Osteocyte (in vitro differentiated cells): Measurements from ENCODE around the gene DLG5. TPM values are rescaled to one million over a fixed set of nuclear protein-coding genes. Genes with fewer than 3 reads are reported as not detected.

ENCODE experiments used
- DNase-seq: peaks from one replicate; pipeline ENCODE4 v3.0.0; 2021; ENCODE audit warnings: mixed read lengths; ENCODE audit not compliant: unreplicated experiment; ENCODE audit errors: extremely low spot score
- H3K27ac Mint-ChIP-seq: one replicate; pipeline ENCODE4 v1.8.0; 2021; ENCODE audit warnings: mild to moderate bottlenecking, mixed read lengths; ENCODE audit not compliant: unreplicated experiment
- H3K27me3 Mint-ChIP-seq: one replicate; pipeline ENCODE4 v1.8.0; 2021; ENCODE audit warnings: mixed read lengths; ENCODE audit not compliant: unreplicated experiment
- H3K36me3 Mint-ChIP-seq: one replicate; pipeline ENCODE4 v1.8.0; 2021; ENCODE audit warnings: mixed read lengths; ENCODE audit not compliant: unreplicated experiment
- H3K4me1 Mint-ChIP-seq: one replicate; pipeline ENCODE4 v1.8.0; 2021; ENCODE audit warnings: mixed read lengths; ENCODE audit not compliant: unreplicated experiment
- H3K4me3 Mint-ChIP-seq: one replicate; pipeline ENCODE4 v1.8.0; 2021; ENCODE audit warnings: mild to moderate bottlenecking, moderate library complexity, mixed read lengths; ENCODE audit not compliant: unreplicated experiment
- H3K9me3 Mint-ChIP-seq: one replicate; pipeline ENCODE4 v1.8.0; 2021; ENCODE audit warnings: mixed read lengths; ENCODE audit not compliant: unreplicated experiment
- CTCF ChIP-seq: fragments of 200-600 bp; sonication (generic); IDR thresholded peaks from 2 replicates; pipeline ENCODE4 v1.5.0; 2021; ENCODE audit warnings: antibody characterized with exemption, mild to moderate bottlenecking, moderate library complexity
- total RNA-seq: library from RNA; stranded (reverse); gene quantifications from 2 replicates; pipeline ENCODE4 v1.2.1, GENCODE V29; 2021

DLG5 gene
- total RNA-seq, 1 donor from 2014 or later, result 69.8 TPM

GRCh38 chr10:77795426-77796055 lies 131.0 kb downstream of the DLG5 start:
- Mint-ChIP-seq H3K9me3 (no peaks in the 10 kb centered on the region), H3K27ac (no peak overlapping the region), H3K4me3 (no peak overlapping the region), H3K4me1 (peaks cover 5% of the 10 kb centered on the region), H3K27me3 (no peaks in the 10 kb centered on the region), H3K36me3 (peaks cover 54% of the 10 kb centered on the region)
- TF ChIP-seq CTCF, result no peak
- no peak for DNase-seq

GRCh38 chr10:77794256-77795142 lies 132.1 kb downstream of the DLG5 start:
- peaks cover 5% of the 10 kb centered on the region for H3K4me1 Mint-ChIP-seq
- DNase-seq, result no peak
- H3K27ac Mint-ChIP-seq, result no peak overlapping the region
- peaks cover 47% of the 10 kb centered on the region for H3K36me3 Mint-ChIP-seq
- H3K27me3 Mint-ChIP-seq, result no peaks in the 10 kb centered on the region
- H3K4me3 Mint-ChIP-seq, result no peak overlapping the region
- no peaks in the 10 kb centered on the region for H3K9me3 Mint-ChIP-seq
- TF ChIP-seq CTCF, result no peak

- H3K4me1 Mint-ChIP-seq, result peaks cover under 1% of the 10 kb centered on the region
- H3K9me3 Mint-ChIP-seq, result no peaks in the 10 kb centered on the region
- no peak overlapping the region for H3K27ac Mint-ChIP-seq
- H3K27me3 Mint-ChIP-seq, result no peaks in the 10 kb centered on the region
- H3K36me3 Mint-ChIP-seq, result peaks cover 41% of the 10 kb centered on the region
- DNase-seq, result no peak
- no peak overlapping the region for H3K4me3 Mint-ChIP-seq
- no peak for TF ChIP-seq CTCF
These were observed 132.7 kb downstream of the DLG5 start for GRCh38 chr10:77793831-77794230.

- Mint-ChIP-seq H3K9me3 (no peaks in the 10 kb centered on the region), H3K36me3 (peaks cover 48% of the 10 kb centered on the region), H3K27me3 (no peaks in the 10 kb centered on the region), H3K4me3 (no peak overlapping the region), H3K27ac (no peak overlapping the region), H3K4me1 (no peaks in the 10 kb centered on the region)
- no peak for TF ChIP-seq CTCF
- DNase-seq, result no peak
These were observed 134.4 kb downstream of the DLG5 start for GRCh38 chr10:77792155-77792554.

GRCh38 chr10:77791506-77791905 lies 135.0 kb downstream of the DLG5 start:
- H3K4me1 Mint-ChIP-seq, result no peaks in the 10 kb centered on the region
- H3K27ac Mint-ChIP-seq, result no peak overlapping the region
- H3K27me3 Mint-ChIP-seq, result no peaks in the 10 kb centered on the region
- H3K4me3 Mint-ChIP-seq, result no peak overlapping the region
- peaks cover 52% of the 10 kb centered on the region for H3K36me3 Mint-ChIP-seq
- no peak for TF ChIP-seq CTCF
- no peak for DNase-seq
- H3K9me3 Mint-ChIP-seq, result no peaks in the 10 kb centered on the region
